ENCODE measurements around the gene PTPN7. TPM values are rescaled to one million over a fixed set of nuclear protein-coding genes. Genes with fewer than 3 reads are reported as not detected.

PTPN7 gene
- total and polyA plus RNA-seq, 2 of the 13 experiments (the other 11 are each of a cell fraction or from before 2014, with no cell fraction given): not detected

DNA sequence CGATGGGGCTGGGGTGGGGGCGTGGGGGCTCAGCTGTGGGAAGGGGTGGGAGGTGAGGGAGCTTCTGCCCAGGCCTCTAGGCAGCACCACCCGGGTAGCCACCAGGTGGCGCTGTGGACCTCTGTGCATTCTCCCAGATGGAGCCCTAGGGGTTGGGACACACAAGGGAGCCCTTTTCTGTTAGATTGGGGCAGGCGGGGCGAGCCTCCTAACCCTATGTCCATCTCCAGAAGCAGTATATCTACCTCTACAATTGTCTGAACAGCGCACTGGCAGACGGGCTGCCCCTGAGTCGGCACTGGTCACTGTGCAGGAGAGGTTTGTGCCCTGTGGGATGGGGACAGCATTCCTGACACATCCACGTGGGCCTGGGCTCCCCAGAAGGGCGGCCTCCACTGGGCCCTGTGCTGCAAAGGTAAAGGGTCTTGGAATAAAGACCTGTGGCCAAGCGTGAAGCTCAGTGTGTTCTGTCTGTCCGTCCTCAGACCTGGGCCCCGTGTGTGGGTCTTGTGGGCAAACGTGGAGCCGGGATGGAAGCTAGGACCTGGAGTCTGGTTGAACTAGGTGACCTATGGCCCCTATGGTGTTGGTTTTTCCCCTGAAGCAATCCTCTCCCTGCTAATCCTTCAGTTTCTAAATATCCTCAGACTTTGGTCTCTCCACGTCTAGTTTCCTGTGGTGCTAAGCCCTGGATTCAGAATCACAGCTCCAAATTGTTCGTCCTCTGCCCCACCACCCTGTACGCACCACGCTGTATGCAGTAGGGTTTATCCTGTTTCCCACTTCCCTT, 28.8 kb upstream of the PTPN7 start (continued):
- TF ChIP-seq ZFX (CRISPR knock-in tag; IDR thresholded peaks at IDR 0.05; ENCODE audit: low read depth) (peak; percentile 30; the same call in 1 of the 2 replicates), AHR (CRISPR knock-in tag; IDR thresholded peaks at IDR 0.05) (no peak), ZNF83 (CRISPR knock-in tag; IDR thresholded peaks at IDR 0.05; ENCODE audit: borderline replicate concordance) (no peak), ZNF263 (CRISPR knock-in tag; IDR thresholded peaks at IDR 0.05) (0 out of 2 replicates have a peak, but pooled peaks have one; percentile 29), E2F1 (CRISPR knock-in tag; IDR thresholded peaks at IDR 0.05) (no peak), DPF2 (CRISPR knock-in tag; IDR thresholded peaks at IDR 0.05; ENCODE audit: borderline replicate concordance, low read depth) (peak; percentile 62; the same call in 1 of the 2 replicates), ADNP (CRISPR knock-in tag; IDR thresholded peaks at IDR 0.05) (no peak), STAT5B (CRISPR knock-in tag; IDR thresholded peaks at IDR 0.05) (no peak), ONECUT2 (CRISPR knock-in tag; IDR thresholded peaks at IDR 0.05) (no peak), ZNF749 (CRISPR knock-in tag; IDR thresholded peaks at IDR 0.05; ENCODE audit: borderline replicate concordance) (no peak), ATF7-NPFF (CRISPR knock-in tag; IDR thresholded peaks at IDR 0.05; ENCODE audit: low read depth) (no peak), MAF1 (CRISPR knock-in tag; IDR thresholded peaks at IDR 0.05; ENCODE audit: borderline replicate concordance) (no peak)
- TF ChIP-seq, protein P1, sequence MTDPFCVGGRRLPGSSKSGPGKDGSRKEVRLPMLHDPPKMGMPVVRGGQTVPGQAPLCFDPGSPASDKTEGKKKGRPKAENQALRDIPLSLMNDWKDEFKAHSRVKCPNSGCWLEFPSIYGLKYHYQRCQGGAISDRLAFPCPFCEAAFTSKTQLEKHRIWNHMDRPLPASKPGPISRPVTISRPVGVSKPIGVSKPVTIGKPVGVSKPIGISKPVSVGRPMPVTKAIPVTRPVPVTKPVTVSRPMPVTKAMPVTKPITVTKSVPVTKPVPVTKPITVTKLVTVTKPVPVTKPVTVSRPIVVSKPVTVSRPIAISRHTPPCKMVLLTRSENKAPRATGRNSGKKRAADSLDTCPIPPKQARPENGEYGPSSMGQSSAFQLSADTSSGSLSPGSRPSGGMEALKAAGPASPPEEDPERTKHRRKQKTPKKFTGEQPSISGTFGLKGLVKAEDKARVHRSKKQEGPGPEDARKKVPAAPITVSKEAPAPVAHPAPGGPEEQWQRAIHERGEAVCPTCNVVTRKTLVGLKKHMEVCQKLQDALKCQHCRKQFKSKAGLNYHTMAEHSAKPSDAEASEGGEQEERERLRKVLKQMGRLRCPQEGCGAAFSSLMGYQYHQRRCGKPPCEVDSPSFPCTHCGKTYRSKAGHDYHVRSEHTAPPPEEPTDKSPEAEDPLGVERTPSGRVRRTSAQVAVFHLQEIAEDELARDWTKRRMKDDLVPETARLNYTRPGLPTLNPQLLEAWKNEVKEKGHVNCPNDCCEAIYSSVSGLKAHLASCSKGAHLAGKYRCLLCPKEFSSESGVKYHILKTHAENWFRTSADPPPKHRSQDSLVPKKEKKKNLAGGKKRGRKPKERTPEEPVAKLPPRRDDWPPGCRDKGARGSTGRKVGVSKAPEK (CRISPR knock-in tag; IDR thresholded peaks at IDR 0.05; ENCODE audit: borderline replicate concordance): 0 out of 2 replicates have a peak, but pooled peaks have one; percentile 76
- TF ChIP-seq, protein P2, sequence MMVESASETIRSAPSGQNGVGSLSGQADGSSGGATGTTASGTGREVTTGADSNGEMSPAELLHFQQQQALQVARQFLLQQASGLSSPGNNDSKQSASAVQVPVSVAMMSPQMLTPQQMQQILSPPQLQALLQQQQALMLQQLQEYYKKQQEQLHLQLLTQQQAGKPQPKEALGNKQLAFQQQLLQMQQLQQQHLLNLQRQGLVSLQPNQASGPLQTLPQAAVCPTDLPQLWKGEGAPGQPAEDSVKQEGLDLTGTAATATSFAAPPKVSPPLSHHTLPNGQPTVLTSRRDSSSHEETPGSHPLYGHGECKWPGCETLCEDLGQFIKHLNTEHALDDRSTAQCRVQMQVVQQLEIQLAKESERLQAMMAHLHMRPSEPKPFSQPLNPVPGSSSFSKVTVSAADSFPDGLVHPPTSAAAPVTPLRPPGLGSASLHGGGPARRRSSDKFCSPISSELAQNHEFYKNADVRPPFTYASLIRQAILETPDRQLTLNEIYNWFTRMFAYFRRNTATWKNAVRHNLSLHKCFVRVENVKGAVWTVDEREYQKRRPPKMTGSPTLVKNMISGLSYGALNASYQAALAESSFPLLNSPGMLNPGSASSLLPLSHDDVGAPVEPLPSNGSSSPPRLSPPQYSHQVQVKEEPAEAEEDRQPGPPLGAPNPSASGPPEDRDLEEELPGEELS (CRISPR knock-in tag; IDR thresholded peaks at IDR 0.05): peak; percentile 33; the same call in 1 of the 2 replicates
- TF ChIP-seq, protein P3, sequence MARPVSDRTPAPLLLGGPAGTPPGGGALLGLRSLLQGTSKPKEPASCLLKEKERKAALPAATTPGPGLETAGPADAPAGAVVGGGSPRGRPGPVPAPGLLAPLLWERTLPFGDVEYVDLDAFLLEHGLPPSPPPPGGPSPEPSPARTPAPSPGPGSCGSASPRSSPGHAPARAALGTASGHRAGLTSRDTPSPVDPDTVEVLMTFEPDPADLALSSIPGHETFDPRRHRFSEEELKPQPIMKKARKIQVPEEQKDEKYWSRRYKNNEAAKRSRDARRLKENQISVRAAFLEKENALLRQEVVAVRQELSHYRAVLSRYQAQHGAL (CRISPR knock-in tag; IDR thresholded peaks at IDR 0.05; ENCODE audit: not compliant biosample characterization): no peak
- TF ChIP-seq, protein P4, sequence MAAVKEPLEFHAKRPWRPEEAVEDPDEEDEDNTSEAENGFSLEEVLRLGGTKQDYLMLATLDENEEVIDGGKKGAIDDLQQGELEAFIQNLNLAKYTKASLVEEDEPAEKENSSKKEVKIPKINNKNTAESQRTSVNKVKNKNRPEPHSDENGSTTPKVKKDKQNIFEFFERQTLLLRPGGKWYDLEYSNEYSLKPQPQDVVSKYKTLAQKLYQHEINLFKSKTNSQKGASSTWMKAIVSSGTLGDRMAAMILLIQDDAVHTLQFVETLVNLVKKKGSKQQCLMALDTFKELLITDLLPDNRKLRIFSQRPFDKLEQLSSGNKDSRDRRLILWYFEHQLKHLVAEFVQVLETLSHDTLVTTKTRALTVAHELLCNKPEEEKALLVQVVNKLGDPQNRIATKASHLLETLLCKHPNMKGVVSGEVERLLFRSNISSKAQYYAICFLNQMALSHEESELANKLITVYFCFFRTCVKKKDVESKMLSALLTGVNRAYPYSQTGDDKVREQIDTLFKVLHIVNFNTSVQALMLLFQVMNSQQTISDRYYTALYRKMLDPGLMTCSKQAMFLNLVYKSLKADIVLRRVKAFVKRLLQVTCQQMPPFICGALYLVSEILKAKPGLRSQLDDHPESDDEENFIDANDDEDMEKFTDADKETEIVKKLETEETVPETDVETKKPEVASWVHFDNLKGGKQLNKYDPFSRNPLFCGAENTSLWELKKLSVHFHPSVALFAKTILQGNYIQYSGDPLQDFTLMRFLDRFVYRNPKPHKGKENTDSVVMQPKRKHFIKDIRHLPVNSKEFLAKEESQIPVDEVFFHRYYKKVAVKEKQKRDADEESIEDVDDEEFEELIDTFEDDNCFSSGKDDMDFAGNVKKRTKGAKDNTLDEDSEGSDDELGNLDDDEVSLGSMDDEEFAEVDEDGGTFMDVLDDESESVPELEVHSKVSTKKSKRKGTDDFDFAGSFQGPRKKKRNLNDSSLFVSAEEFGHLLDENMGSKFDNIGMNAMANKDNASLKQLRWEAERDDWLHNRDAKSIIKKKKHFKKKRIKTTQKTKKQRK (IDR thresholded peaks at IDR 0.05; ENCODE audit: low read length): no peak
